Measurements from ENCODE around the gene EPHB2. TPM values are rescaled to one million over a fixed set of nuclear protein-coding genes. Genes with fewer than 3 reads are reported as not detected.

EPHB2 gene
- total and polyA plus RNA-seq, 2 of the 13 experiments (the other 11 are each of a cell fraction or from before 2014, with no cell fraction given): 0.03 to 0.11 TPM

- TF ChIP-seq PRDM10 (CRISPR knock-in tag; IDR thresholded peaks at IDR 0.05; ENCODE audit: low read depth) (no peak), GMEB1 (CRISPR knock-in tag; IDR thresholded peaks at IDR 0.05; ENCODE audit: borderline replicate concordance) (no peak), NFKBIZ (CRISPR knock-in tag; IDR thresholded peaks at IDR 0.05) (no peak), AHR (CRISPR knock-in tag; IDR thresholded peaks at IDR 0.05) (no peak), ZKSCAN1 (IDR thresholded peaks at IDR 0.05; ENCODE audit: low read length) (no peak), ZNF510 (CRISPR knock-in tag; IDR thresholded peaks at IDR 0.05; ENCODE audit: low read depth) (no peak)
These were observed 212.0 kb downstream of the EPHB2 start (continued) for GRCh38 chr1:22922640-22923039.

GRCh38 chr1:22925111-22925510 lies 214.5 kb downstream of the EPHB2 start:
- 27% methylated on average over 9 of the region's 9 CpGs for WGBS (ENCODE audit: low lambda C conversion rate)
- Histone ChIP-seq H3K4me3 (replicated peaks in 1 of 3; ENCODE audit: insufficient read depth in 1 of 3, low read depth in 2 of 3, low read length in 3 of 3) (no peak overlapping the region), H3K4me2 (ENCODE audit: low read depth, low read length) (no peak overlapping the region), H3K4me1 (ENCODE audit: insufficient read depth, low read length) (no peaks in the 10 kb centered on the region), H3K9ac (ENCODE audit: insufficient read depth, low read depth, low read length) (no peak overlapping the region), H3K9me3 (ENCODE audit: low read length) (no peaks in the 10 kb centered on the region), H3K27me3 (ENCODE audit: control insufficient read depth in 1 of 2, insufficient read depth in 2 of 2, low read length in 2 of 2) (peaks cover 0 to 8% of the 10 kb centered on the region in 2 experiments; a peak in 2 of 5 replicates), H4K20me1 (ENCODE audit: insufficient read depth, low read length) (no peaks in the 10 kb centered on the region), H3K27ac (ENCODE audit: extremely low read length, insufficient read depth, low read length) (no peak overlapping the region), H3K36me3 (replicated peaks in 1 of 2; ENCODE audit: control insufficient read depth in 1 of 2, insufficient read depth in 2 of 2, low read length in 2 of 2) (no peaks in the 10 kb centered on the region), H3K79me2 (ENCODE audit: insufficient read depth, low read length) (no peaks in the 10 kb centered on the region), H2AFZ (ENCODE audit: low read length) (no peak overlapping the region)
- in situ Hi-C loops (cut with HindIII; ENCODE audit: extremely low pct_ligation_motif_present, low pct_unique_long_range_greater_than_20kb): no loop called here
- intact Hi-C loops (cut with micrococcal nuclease; ENCODE audit: unreplicated experiment): no loop called here
- ATAC-seq (no peak), FAIRE-seq (no peak), DNase-seq (ENCODE audit: low spot score) (no peak)
- ChIA-PET CTCF (ENCODE audit: low intra/inter-chr PET ratio, low total read pairs) (no interaction called here), POLR2A (no interaction called here)
- no TSS peak for BruUV-seq (replicated peaks)
- TF ChIP-seq ESRRA (CRISPR knock-in tag; IDR thresholded peaks at IDR 0.05; ENCODE audit: low read depth) (no peak), ATRX (CRISPR knock-in tag; IDR thresholded peaks at IDR 0.05; ENCODE audit: borderline replicate concordance) (no peak), FOXK2 (IDR thresholded peaks at IDR 0.05) (no peak), MEIS2 (CRISPR knock-in tag; IDR thresholded peaks at IDR 0.05) (no peak), ZBTB21 (CRISPR knock-in tag; IDR thresholded peaks at IDR 0.05) (no peak), ZNF431 (CRISPR knock-in tag; IDR thresholded peaks at IDR 0.05; ENCODE audit: borderline replicate concordance, low read depth) (no peak), RELA (CRISPR knock-in tag; IDR thresholded peaks at IDR 0.05) (no peak), NCOA5 (CRISPR knock-in tag; IDR thresholded peaks at IDR 0.05) (no peak), THAP7 (CRISPR knock-in tag; IDR thresholded peaks at IDR 0.05) (no peak), TEAD2 (CRISPR knock-in tag; IDR thresholded peaks at IDR 0.05) (no peak), HOXD1 (CRISPR knock-in tag; IDR thresholded peaks at IDR 0.05) (no peak), NFYC (CRISPR knock-in tag; IDR thresholded peaks at IDR 0.05) (no peak), ZNF260 (CRISPR knock-in tag; IDR thresholded peaks at IDR 0.05; ENCODE audit: borderline replicate concordance, low read depth) (no peak), AGO2 (optimal IDR thresholded peaks at IDR 0.05; ENCODE audit: low read depth, low read length) (no peak), ZNF746 (CRISPR knock-in tag; IDR thresholded peaks at IDR 0.05) (no peak)

Measured in HepG2 (cell line).